Colon (tissue), 2 donors: ENCODE results near the gene ZNF653.
"Not testable (repeated sequence)": the region's sequence is repeated elsewhere in the genome, so short reads cannot be mapped to it uniquely, and the experiment has no call there.

Experiments
- FAIRE-seq: peaks from 2 replicates; lab custom pipeline; 2012; peaks lifted over from hg19 to GRCh38; lab: Jason Lieb, UNC
- donor health status: control.
- donor health status: control.

Gene ZNF653

GRCh38 chr19:11480715-11481533 is 24.7 kb downstream of the ZNF653 start, which contains the start of gene ELAVL3:
TSS of gene ELAVL3 (minus strand) at chr19:11481046. CDS start at chr19:11480608, 438 bp downstream.
- FAIRE-seq, result no peak

GRCh38 chr19:11479898-11480714 is 25.5 kb downstream of the ZNF653 start:
- no peak for FAIRE-seq

- FAIRE-seq, result no peak
These were observed 26.3 kb downstream of the ZNF653 start for GRCh38 chr19:11479090-11479897.

GRCh38 chr19:11478167-11479089 is 27.2 kb downstream of the ZNF653 start:
- no peak for FAIRE-seq

GRCh38 chr19:11475861-11476260 is 29.8 kb downstream of the ZNF653 start:
- no peak for FAIRE-seq

GRCh38 chr19:11475343-11475742 is 30.3 kb downstream of the ZNF653 start:
- not testable (repeated sequence) for FAIRE-seq

GRCh38 chr19:11473725-11474124 is 31.9 kb downstream of the ZNF653 start:
- no peak for FAIRE-seq

- not testable (repeated sequence) for FAIRE-seq
These were observed 37.3 kb downstream of the ZNF653 start for GRCh38 chr19:11468266-11468845.

- no peak for FAIRE-seq
These were observed 40.0 kb downstream of the ZNF653 start for GRCh38 chr19:11465600-11465999.

- no peak for FAIRE-seq
These were observed 41.0 kb downstream of the ZNF653 start for GRCh38 chr19:11464333-11465265.

- FAIRE-seq, result no peak
These were observed 42.2 kb downstream of the ZNF653 start for GRCh38 chr19:11463391-11463790.

- FAIRE-seq, result no peak
These were observed 44.2 kb downstream of the ZNF653 start for GRCh38 chr19:11461453-11461852.

- FAIRE-seq, result no peak
These were observed 45.4 kb downstream of the ZNF653 start for GRCh38 chr19:11460207-11460606.

GRCh38 chr19:11458912-11459311 is 46.7 kb downstream of the ZNF653 start:
- FAIRE-seq, result not testable (repeated sequence)

GRCh38 chr19:11458236-11458900 is 47.3 kb downstream of the ZNF653 start:
- no peak for FAIRE-seq

GRCh38 chr19:11457831-11458230 is 47.8 kb downstream of the ZNF653 start:
- FAIRE-seq, result no peak

GRCh38 chr19:11457115-11457514 is 48.5 kb downstream of the ZNF653 start:
- FAIRE-seq, result no peak

GRCh38 chr19:11456659-11457058 is 49.0 kb downstream of the ZNF653 start:
- FAIRE-seq, result no peak

- FAIRE-seq, result not testable (repeated sequence)
These were observed 50.4 kb downstream of the ZNF653 start for GRCh38 chr19:11455233-11455554.
